ENCODE measurements around the gene SIPA1L2. TPM values are rescaled to one million over a fixed set of nuclear protein-coding genes. Genes with fewer than 3 reads are reported as not detected.

The SIPA1L2 gene
- total and polyA plus RNA-seq, 2 experiments from 2014 or later, result 4.1 to 17.0 TPM

DNA sequence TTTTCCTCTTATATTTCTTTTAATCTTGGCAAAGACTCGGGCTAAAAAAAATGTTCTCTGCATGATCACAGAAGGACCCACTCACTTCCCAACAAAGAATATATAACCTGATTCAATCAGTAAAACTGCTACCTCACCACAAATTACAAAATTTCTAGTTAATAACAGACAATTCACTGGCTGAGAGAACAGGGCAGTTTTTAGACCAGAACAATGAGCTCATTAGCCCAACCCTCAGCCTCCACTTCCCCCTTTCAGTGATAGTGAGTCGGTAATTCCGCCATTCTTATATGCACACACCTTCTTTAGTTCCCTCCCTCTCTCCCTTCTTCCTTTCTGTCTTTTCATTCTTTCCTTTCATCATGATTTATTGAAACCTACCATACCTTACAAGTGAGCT lies 8.9 kb downstream of the SIPA1L2 start:
- H3K27ac ChIP-seq (ENCODE audit: low read depth), result 0 out of 2 replicates have a peak overlapping the region, but pooled peaks have one; percentile 57
- ATAC-seq (no peak), DNase-seq (ENCODE audit: low spot score) (no peak)
- peaks cover 59% of the 10 kb centered on the region for H3K79me2 ChIP-seq (replicated peaks; ENCODE audit: insufficient read depth)
- no peaks in the 10 kb centered on the region for H3K27me3 ChIP-seq (ENCODE audit: insufficient read depth)
- peaks cover 4% of the 10 kb centered on the region for H3K27me3 Mint-ChIP-seq (ENCODE audit: insufficient read depth, low read depth, poor library complexity)
- H3K9me3 Mint-ChIP-seq, result no peaks in the 10 kb centered on the region
- peaks cover 51% of the 10 kb centered on the region for H3K4me1 ChIP-seq (ENCODE audit: insufficient read depth)
- H3K4me2 ChIP-seq, result peak overlapping the region; percentile 71; the same call in 1 of the 2 replicates
- H2AFZ ChIP-seq, result no peak overlapping the region
- no peak for TF ChIP-seq ETS1 (IDR thresholded peaks at IDR 0.05)
- TF ChIP-seq STAT1 (IDR thresholded peaks at IDR 0.05; ENCODE audit: unreplicated experiment), result no peak
- TF ChIP-seq, protein P1, sequence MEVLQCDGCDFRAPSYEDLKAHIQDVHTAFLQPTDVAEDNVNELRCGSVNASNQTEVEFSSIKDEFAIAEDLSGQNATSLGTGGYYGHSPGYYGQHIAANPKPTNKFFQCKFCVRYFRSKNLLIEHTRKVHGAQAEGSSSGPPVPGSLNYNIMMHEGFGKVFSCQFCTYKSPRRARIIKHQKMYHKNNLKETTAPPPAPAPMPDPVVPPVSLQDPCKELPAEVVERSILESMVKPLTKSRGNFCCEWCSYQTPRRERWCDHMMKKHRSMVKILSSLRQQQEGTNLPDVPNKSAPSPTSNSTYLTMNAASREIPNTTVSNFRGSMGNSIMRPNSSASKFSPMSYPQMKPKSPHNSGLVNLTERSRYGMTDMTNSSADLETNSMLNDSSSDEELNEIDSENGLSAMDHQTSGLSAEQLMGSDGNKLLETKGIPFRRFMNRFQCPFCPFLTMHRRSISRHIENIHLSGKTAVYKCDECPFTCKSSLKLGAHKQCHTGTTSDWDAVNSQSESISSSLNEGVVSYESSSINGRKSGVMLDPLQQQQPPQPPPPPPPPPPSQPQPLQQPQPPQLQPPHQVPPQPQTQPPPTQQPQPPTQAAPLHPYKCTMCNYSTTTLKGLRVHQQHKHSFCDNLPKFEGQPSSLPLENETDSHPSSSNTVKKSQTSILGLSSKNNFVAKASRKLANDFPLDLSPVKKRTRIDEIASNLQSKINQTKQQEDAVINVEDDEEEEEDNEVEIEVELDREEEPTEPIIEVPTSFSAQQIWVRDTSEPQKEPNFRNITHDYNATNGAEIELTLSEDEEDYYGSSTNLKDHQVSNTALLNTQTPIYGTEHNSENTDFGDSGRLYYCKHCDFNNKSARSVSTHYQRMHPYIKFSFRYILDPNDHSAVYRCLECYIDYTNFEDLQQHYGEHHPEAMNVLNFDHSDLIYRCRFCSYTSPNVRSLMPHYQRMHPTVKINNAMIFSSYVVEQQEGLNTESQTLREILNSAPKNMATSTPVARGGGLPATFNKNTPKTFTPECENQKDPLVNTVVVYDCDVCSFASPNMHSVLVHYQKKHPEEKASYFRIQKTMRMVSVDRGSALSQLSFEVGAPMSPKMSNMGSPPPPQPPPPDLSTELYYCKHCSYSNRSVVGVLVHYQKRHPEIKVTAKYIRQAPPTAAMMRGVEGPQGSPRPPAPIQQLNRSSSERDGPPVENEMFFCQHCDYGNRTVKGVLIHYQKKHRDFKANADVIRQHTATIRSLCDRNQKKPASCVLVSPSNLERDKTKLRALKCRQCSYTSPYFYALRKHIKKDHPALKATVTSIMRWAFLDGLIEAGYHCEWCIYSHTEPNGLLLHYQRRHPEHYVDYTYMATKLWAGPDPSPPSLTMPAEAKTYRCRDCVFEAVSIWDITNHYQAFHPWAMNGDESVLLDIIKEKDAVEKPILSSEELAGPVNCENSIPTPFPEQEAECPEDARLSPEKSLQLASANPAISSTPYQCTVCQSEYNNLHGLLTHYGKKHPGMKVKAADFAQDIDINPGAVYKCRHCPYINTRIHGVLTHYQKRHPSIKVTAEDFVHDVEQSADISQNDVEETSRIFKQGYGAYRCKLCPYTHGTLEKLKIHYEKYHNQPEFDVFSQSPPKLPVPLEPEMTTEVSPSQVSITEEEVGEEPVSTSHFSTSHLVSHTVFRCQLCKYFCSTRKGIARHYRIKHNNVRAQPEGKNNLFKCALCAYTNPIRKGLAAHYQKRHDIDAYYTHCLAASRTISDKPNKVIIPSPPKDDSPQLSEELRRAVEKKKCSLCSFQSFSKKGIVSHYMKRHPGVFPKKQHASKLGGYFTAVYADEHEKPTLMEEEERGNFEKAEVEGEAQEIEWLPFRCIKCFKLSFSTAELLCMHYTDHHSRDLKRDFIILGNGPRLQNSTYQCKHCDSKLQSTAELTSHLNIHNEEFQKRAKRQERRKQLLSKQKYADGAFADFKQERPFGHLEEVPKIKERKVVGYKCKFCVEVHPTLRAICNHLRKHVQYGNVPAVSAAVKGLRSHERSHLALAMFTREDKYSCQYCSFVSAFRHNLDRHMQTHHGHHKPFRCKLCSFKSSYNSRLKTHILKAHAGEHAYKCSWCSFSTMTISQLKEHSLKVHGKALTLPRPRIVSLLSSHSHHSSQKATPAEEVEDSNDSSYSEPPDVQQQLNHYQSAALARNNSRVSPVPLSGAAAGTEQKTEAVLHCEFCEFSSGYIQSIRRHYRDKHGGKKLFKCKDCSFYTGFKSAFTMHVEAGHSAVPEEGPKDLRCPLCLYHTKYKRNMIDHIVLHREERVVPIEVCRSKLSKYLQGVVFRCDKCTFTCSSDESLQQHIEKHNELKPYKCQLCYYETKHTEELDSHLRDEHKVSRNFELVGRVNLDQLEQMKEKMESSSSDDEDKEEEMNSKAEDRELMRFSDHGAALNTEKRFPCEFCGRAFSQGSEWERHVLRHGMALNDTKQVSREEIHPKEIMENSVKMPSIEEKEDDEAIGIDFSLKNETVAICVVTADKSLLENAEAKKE (CRISPR knock-in tag; IDR thresholded peaks at IDR 0.05), result no peak
- no peak for TF ChIP-seq NANOG (IDR thresholded peaks at IDR 0.05; ENCODE audit: borderline replicate concordance)
- TF ChIP-seq REST (IDR thresholded peaks at IDR 0.05; ENCODE audit: unreplicated experiment), result no peak
- no peak for TF ChIP-seq CREB1 (CRISPR knock-in tag; IDR thresholded peaks at IDR 0.05; ENCODE audit: low read depth)
- no peak for TF ChIP-seq ZNF331 (CRISPR knock-in tag; IDR thresholded peaks at IDR 0.05; ENCODE audit: low read depth)
- no peak for TF ChIP-seq POLR2AphosphoS5 (IDR thresholded peaks at IDR 0.05; ENCODE audit: low read depth)
- TF ChIP-seq ZNF114 (CRISPR knock-in tag; IDR thresholded peaks at IDR 0.05), result no peak
- no peak for TF ChIP-seq JUNB (IDR thresholded peaks at IDR 0.05; ENCODE audit: unreplicated experiment)
- no peak for TF ChIP-seq EZH2phosphoT487 (IDR thresholded peaks at IDR 0.05; ENCODE audit: unreplicated experiment)
- no peak for TF ChIP-seq EZH2 (IDR thresholded peaks at IDR 0.05; ENCODE audit: low read depth, unreplicated experiment)
- no peak for TF ChIP-seq CTCF (conservative IDR thresholded peaks at IDR 0.05; ENCODE audit: low read depth in 2 of 2)
- H3K27ac Mint-ChIP-seq, result peak overlapping the region; percentile 7; the same call in 1 of the 2 replicates
- H3K9me2 ChIP-seq (ENCODE audit: insufficient read depth), result no peaks in the 10 kb centered on the region
- H3K4me1 Mint-ChIP-seq, result peaks cover 81% of the 10 kb centered on the region
- H3K36me3 ChIP-seq (ENCODE audit: insufficient read depth), result no peaks in the 10 kb centered on the region
- no peaks in the 10 kb centered on the region for H3F3A ChIP-seq (replicated peaks; ENCODE audit: low read depth)
- no peaks in the 10 kb centered on the region for H3K36me3 Mint-ChIP-seq (ENCODE audit: low read depth)
- peak overlapping the region; percentile 8; the same call in 2 of the 3 replicates for H3K4me3 Mint-ChIP-seq
- no peak overlapping the region for H3K4me3 ChIP-seq
- H4K20me1 ChIP-seq (replicated peaks; ENCODE audit: insufficient read depth), result no peaks in the 10 kb centered on the region

Data from GM23338 (cell line).